Activated naive CD4-positive, alpha-beta T cell treated with anti-CD3 and anti-CD28 coated beads, Interleukin-2, amount 50 U/mL, for 72 hours (primary cell): ENCODE data around the gene PNMA8B. TPM values are rescaled to one million over a fixed set of nuclear protein-coding genes. Genes with fewer than 3 reads are reported as not detected.

Experiments used
- ATAC-seq, 2 donors: fragments of 150-1000 bp; cut with Tn5 transposase; 2 replicates each; pipeline ENCODE4 v1.10.0; 2021; ENCODE audit warnings: mild to moderate bottlenecking in 2 of 2, moderate library complexity in 2 of 2
- DNase-seq, 2 donors: peaks; one replicate each; pipeline ENCODE4 v3.0.0; 2021 to 2022; ENCODE audit warnings: low spot score in 2 of 2
- H3K27ac Mint-ChIP-seq, 2 donors: one replicate each; pipeline ENCODE4 v1.8.0; 2022; ENCODE audit warnings: mild to moderate bottlenecking in 2 of 2, mixed read lengths in 2 of 2
- H3K36me3 Mint-ChIP-seq, 2 donors: one replicate each; pipeline ENCODE4 v1.8.0; 2022; ENCODE audit warnings: mixed read lengths in 2 of 2
- H3K9me3 Mint-ChIP-seq, 2 donors: one replicate each; pipeline ENCODE4 v1.8.0; 2022; ENCODE audit warnings: mixed read lengths in 2 of 2
- total RNA-seq, 2 donors: library from RNA; stranded (reverse); gene quantifications; one replicate each; pipeline ENCODE4 v1.2.3, GENCODE V29; 2022

Gene PNMA8B
- total RNA-seq, 2 donors from 2014 or later: 0.06 to 0.43 TPM

DNA sequence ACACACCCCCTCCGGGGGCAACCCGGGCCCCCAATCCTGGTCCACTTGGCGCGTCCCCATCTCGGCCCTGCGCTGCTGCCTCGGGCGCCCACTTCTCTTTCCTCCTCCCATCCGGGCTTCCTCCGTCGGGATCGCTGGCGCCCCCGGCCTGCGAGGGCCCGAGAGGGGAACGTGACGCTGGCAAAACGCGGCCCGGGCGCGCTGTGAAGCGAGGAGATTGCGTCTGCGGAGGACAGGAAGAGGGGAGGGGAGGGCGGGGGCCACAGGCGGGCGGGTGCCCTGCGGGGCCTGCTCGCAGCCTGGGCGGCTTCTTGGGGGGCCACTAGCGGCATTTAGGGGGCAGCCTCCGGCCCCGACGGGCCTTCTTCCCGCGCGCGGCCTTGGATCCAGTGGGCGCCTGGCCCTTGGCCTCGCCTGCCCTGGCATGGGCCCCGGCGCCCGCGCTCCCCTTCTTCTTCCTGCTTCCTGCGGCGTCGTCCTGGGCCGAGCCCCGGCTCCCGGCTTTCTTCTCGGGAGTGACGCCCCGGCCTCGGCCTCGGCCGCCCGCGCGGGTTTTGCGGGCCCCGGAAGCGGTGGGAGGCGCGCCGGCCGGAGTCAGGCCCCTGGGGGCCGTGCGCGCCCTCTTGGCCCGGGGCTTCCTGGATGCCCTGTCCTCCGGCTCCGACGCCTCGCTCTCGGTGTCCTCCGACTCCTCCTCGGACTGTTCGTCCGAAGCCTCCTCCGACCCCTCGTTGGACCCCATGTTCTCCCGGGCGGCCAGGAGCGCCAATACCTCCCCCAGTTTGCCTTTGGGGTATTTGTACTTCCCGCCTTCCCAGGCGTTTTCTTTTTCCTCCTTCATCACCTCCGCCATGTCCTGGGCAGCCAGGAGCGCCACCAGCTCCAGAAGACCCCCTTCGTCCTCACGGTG lies 2.2 kb downstream of the PNMA8B start:
- DNase-seq: no peak
- Mint-ChIP-seq H3K36me3 (peaks cover 6 to 7% of the 10 kb centered on the region in 2 donors), H3K9me3 (no peaks in the 10 kb centered on the region), H3K27ac (peak overlapping the region; percentile 63 to 74)
- peak; percentile 24 to 43 for ATAC-seq

DNA sequence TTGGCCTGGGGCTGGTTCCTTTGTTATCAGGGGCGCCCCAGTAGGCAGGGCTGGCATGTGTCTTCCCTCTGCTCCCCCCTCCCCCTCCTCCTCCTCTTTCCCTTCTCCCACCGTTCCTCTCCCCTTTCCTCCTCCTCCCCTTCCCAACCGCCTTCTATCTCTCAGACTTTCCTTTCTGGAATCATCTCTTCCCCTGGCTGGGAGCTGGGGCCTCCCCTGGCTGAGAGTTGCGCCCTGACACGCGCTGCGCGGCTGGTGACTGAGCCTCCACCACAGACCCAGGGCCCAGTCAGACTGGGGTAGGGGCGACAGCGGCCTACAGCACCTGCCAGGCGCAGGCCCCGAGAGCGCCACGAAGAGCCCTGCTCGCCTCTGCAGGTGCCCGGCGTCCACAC lies 2.8 kb downstream of the PNMA8B start:
- ATAC-seq: peak in 1 of 2 donors; percentile 81
- no peak for DNase-seq
- H3K9me3 Mint-ChIP-seq: no peaks in the 10 kb centered on the region
- peaks cover 6 to 7% of the 10 kb centered on the region in 2 donors for H3K36me3 Mint-ChIP-seq
- no peak overlapping the region for H3K27ac Mint-ChIP-seq

DNA sequence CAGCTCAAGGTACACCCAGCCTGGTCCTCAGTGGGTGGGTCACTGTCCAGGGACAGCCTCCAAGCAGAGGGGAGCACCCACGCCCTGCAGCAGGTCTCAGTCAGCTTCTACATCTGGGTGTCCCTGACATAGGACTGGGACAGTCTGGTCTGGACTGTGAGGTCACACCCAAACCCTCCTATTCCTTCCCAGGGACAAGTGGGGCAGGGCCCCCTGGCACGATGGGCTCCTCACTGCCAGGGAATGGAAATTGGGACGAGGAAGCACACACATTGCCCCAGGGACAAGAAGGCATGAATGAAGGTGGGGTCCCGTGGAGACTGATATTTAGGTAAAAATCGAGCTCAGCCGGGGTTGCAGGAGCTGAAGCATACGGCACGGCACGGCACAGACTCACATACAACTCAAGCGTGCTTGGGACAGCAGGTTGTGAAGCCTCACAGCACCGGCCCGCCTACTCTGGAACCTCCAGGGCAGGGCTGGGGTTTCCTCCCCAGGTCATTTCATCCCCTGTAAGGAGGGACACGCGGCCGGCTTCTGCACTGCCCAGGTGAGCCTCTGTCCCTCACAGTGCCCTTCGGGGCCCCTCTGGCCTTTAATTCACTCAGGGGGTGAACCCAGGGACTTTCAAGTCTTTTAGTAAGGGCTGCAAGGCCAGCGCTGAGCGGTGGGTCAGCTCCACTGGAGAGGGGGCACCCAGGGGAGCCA lies 3.5 kb downstream of the PNMA8B start:
- DNase-seq (no peak), ATAC-seq (peak in 1 of 2 donors; percentile 1)
- Mint-ChIP-seq H3K36me3 (peaks cover 6 to 7% of the 10 kb centered on the region in 2 donors), H3K9me3 (no peaks in the 10 kb centered on the region), H3K27ac (no peak overlapping the region)

DNA sequence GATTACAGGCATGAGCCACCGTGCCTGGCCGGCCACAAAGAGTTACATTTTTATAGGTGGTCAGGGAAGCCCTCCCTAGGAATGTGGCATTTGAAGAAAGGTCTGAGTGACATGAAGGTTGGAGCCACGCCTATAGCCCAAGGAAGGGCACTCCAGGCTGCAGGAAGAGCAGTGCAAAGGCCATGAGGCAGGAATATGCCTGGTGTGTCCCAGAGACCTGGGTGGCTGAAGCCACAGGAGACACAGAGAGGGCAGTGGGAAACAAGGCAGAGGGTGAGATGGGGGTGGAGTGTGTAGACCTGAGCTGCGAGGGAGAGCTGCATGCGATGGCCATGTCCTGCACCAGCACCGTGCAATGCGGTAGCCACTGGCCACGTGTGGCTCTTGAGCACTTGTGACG lies 4.9 kb downstream of the PNMA8B start:
- no peaks in the 10 kb centered on the region for H3K9me3 Mint-ChIP-seq
- DNase-seq (no peak), ATAC-seq (no peak)
- no peak overlapping the region for H3K27ac Mint-ChIP-seq
- peaks cover 6 to 7% of the 10 kb centered on the region in 2 donors for H3K36me3 Mint-ChIP-seq

DNA sequence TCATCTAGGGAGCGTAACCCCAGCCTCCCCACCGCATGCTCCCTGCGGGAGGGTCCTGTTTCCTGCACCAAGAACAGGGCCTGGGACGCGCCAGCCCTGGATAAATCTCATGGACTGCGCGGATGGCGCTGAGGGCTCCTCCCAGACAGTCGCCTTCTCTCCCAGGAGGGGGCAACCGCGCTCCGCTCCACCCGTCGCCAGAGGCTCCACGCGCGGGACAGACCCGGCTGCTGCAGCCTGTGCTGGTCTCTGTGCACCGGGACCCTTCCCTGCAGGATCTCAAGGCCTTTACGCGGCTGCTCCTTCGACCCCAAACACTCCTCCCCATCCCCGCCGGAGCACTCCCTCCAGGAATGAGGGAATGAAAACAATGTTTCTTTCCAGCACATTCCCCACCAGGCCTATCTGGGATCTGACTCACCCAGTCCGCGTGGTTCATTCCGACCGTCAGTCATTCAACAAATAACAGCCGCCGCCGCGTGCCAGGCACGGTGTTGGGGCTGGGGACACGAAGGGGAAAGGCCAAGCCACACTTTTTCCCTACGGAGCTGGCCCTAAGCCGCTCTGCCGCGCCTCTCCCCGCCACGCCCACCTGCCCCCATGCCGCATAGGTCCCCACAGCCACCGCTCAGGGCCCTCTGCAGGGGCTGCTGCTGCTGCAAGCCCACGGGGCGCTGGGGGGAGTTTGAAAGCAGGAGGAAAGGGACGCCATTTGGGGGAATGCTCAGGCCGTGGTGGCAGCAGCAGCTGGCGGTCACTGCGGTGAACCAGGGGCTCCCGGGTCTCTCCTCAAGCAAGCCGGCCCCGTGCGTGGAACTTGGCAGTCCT lies 6.0 kb downstream of the PNMA8B start:
- DNase-seq: no peak
- H3K36me3 Mint-ChIP-seq: peaks cover 5 to 6% of the 10 kb centered on the region in 2 donors
- ATAC-seq: no peak
- H3K9me3 Mint-ChIP-seq: no peaks in the 10 kb centered on the region
- H3K27ac Mint-ChIP-seq: no peak overlapping the region

DNA sequence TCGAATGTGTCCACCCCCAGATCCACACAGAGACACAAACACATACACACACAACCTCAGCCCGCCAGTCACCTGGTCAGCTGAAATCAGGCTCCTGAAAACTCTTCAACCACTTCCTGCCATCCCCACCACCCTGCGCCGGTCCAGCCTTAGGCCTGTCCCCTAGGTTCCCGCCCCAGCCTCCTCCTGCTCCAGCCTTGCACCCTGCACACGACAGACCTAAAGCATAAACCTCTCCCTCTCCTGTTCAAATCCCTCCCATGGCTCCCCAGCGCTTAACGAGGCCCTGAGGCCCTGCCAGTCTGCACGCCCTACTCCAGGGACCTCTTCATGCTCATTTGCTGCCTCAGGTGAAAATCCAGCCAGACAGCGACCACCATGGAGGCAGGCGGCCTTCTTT lies 7.1 kb downstream of the PNMA8B start:
- H3K27ac Mint-ChIP-seq: no peak overlapping the region
- peak in 1 of 2 donors; percentile 28 for ATAC-seq
- H3K36me3 Mint-ChIP-seq: peaks cover 0 to 6% of the 10 kb centered on the region in 2 donors
- no peak for DNase-seq
- H3K9me3 Mint-ChIP-seq: no peaks in the 10 kb centered on the region

DNA sequence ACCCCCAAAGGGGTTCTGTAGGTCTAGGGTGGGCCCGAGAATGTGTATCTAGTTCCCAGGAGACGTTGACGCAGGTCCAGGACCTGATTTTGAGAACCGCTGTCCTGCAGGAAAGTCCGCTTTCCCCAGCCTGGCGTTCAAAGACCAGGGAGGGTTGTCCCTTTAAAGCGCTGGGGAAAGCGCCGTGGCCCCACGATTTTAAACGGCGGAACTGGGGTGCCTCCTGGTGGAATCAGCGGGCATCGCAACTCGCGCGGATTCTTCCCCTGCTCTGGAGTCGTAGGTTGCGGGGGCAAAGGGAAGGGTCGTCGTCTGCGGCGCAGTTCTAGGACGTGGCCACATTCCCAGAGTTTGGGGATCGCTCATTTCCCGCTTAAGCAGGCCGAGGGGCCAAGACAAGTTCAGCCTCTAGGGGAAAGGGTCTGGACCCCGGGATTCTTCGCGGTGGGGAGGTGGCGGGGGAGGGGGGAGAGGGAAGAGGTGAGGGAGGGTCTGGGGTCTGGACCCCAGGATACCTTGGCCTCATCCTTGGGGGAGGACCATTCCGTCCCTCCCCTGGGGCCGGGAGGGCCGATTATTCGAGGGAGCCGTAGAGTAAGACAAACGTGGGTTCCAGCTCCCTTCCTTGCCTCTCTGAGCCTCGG lies 7.7 kb downstream of the PNMA8B start:
- ATAC-seq: peak; percentile 73 to 77
- H3K27ac Mint-ChIP-seq: no peak overlapping the region
- DNase-seq: peak; percentile 64 to 89
- H3K9me3 Mint-ChIP-seq: no peaks in the 10 kb centered on the region
- peaks cover 0 to 6% of the 10 kb centered on the region in 2 donors for H3K36me3 Mint-ChIP-seq

DNA sequence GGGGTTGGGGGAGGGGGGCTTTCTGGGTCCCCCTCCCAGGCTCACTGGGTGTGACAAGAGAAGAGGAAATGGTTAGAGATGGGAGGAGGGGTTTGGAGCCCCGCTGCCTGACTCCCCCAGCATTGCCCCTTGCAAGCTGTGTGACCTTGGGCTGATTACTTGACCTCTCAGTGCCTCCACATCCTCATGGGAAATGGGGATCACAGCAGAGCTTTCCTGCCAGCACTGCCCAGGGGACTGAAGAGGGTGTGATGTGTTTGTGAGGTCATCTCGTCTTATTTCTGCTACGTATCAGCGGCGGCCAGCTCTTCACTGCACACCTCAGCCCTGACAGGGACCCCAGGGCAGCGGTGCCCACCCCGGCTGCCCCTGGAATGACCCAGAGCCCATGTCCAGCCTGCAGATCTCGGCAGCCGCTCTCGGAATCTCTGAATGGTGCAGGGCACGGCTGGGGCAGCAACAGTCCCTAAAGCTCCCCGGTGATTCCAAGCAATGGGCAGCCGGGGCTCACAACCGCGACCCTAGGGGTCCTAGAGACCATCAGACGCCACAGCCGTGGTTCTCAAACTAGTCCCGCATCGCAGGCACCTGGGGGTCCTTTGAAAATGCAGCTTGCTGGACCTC lies 8.4 kb downstream of the PNMA8B start:
- Mint-ChIP-seq H3K36me3 (peaks cover 0 to 6% of the 10 kb centered on the region in 2 donors), H3K9me3 (no peaks in the 10 kb centered on the region), H3K27ac (no peak overlapping the region)
- ATAC-seq (peak in 1 of 2 donors; percentile 4), DNase-seq (no peak)

DNA sequence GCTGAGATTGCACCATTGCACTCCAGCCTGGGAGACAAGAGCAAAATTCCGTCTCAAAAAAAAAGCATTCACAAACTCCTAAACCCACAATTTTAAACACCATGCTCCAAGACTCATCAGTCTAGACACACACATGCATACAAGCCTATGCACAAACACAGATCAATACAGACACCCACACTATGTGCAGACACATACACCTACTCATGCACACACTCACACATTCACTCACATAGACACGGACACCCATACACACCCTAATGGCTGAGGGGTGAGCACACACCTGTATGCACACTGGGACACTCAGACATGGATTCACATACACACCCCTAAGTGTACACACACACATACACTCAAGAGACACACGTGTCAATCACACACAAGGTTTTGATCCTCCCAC lies 9.3 kb downstream of the PNMA8B start:
- DNase-seq (no peak), ATAC-seq (no peak)
- no peaks in the 10 kb centered on the region for H3K9me3 Mint-ChIP-seq
- H3K36me3 Mint-ChIP-seq: peaks cover 0 to 6% of the 10 kb centered on the region in 2 donors
- H3K27ac Mint-ChIP-seq: no peak overlapping the region

DNA sequence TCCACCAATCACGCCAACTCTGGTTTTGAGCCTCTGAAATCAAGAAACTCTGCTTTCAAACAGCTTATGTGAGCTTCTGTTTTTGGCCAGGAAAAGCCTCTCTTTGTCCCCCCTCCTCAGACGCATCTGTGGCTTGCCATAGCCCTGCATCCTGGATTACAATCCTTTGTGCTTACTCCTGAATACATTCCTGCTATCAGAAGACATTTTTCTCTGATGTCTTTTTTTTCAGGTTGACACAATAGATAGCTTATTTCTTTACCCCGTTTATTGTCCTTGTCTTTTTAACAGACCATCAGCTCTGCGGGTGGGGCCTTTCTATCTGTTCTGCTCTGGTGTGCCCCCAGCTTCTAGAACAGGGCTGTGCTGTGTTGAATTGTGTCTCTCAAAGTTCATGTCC lies 11.0 kb downstream of the PNMA8B start:
- ATAC-seq: no peak
- no peak for DNase-seq
- H3K27ac Mint-ChIP-seq: no peak overlapping the region

DNA sequence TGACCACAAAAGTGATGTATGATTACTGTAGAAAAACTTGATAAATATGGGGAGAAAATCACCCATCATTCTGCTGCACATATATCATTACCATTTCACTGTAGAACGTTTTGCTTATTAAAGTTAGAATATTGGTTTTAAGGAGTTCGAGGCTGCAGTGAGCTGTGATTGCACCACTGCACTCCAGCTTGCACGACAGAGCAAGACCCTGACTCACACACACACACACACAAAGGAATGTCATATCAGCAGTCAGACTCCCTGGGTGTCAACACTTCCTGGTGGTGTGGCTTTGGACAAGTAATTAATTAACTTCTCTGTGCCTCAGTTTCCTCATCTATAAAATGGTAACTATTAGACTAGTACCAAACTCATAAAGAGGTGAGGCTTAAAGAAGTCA lies 13.0 kb downstream of the PNMA8B start:
- Mint-ChIP-seq H3K36me3 (no peaks in the 10 kb centered on the region), H3K27ac (no peak overlapping the region), H3K9me3 (no peaks in the 10 kb centered on the region)
- ATAC-seq: no peak
- DNase-seq: no peak

More for the DNA sequence above, 11.0 kb downstream of the PNMA8B start:
- no peaks in the 10 kb centered on the region for H3K9me3 Mint-ChIP-seq
- peaks cover 0 to 3% of the 10 kb centered on the region in 2 donors for H3K36me3 Mint-ChIP-seq

DNA sequence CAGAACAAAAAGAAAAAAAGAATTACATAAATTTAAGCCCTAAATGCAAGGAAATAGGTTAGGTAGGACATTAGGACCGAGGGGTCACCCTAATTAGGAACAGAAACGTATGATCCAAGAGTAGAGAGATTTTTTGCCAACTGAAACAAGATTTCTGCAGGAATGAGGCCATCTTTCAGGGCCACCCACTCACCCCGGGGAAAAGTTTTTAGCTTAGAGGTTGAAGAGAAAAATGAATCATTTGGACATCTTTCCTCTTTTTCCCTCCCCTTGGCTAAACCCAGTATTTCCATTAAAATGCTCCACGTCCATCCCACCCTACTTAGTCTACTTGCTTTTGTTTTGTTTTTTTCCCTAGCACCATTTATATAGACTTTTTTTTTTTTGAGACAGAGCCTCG lies 13.7 kb downstream of the PNMA8B start:
- H3K9me3 Mint-ChIP-seq: no peaks in the 10 kb centered on the region
- H3K27ac Mint-ChIP-seq: no peak overlapping the region
- no peak for DNase-seq
- ATAC-seq: no peak
- H3K36me3 Mint-ChIP-seq: no peaks in the 10 kb centered on the region

DNA sequence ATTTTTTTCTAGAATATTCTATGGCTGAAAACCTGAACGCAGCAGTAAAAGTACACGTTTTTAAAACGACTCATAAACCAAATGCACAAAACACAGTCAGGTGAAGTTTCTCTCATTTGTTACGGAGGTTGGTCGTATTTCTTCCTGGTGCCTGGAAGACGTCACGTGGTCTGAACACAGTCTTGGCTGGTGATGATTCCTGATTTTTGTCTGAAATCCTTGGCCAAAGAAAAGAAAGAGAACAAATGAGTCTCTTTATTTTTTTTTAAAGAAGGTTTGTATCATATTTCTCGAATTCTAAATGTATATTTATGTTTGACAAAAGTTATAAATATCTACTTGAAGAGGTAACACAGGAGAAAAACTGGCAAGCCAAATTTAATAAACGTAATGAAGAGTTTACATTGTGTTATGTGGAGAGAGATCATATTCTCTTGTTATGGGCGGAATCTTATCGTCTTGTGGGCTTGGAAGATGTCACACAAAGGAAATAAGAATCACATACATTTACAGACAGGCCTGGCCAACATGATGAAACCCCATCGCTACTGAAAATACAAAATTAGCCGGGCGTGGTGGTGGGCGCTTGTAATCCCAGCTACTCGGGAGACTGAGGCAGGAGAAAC lies 14.3 kb downstream of the PNMA8B start:
- DNase-seq (no peak), ATAC-seq (no peak)
- Mint-ChIP-seq H3K27ac (no peak overlapping the region), H3K9me3 (no peaks in the 10 kb centered on the region), H3K36me3 (no peaks in the 10 kb centered on the region)

DNA sequence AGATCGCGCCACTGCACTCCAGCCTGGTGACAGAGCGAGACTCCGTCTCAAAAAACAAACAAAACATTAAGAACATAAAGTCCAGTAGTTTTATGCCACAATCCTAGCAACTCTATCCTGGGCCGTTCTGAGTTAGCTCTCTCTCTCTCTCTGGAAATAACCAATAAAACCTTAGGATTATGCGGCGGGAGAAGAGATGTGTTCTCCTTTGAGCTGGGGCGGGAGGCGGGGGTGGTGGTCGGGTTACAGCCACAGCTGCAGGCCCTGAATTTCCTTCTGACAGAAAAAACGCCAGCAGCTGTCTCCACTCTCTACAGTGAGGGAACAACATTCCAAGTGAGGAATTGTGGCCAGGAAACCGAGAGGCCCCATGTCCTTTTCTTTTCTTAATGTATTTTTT lies 15.3 kb downstream of the PNMA8B start:
- no peak overlapping the region for H3K27ac Mint-ChIP-seq
- ATAC-seq: no peak
- DNase-seq: no peak
- H3K36me3 Mint-ChIP-seq: no peaks in the 10 kb centered on the region
- no peaks in the 10 kb centered on the region for H3K9me3 Mint-ChIP-seq

DNA sequence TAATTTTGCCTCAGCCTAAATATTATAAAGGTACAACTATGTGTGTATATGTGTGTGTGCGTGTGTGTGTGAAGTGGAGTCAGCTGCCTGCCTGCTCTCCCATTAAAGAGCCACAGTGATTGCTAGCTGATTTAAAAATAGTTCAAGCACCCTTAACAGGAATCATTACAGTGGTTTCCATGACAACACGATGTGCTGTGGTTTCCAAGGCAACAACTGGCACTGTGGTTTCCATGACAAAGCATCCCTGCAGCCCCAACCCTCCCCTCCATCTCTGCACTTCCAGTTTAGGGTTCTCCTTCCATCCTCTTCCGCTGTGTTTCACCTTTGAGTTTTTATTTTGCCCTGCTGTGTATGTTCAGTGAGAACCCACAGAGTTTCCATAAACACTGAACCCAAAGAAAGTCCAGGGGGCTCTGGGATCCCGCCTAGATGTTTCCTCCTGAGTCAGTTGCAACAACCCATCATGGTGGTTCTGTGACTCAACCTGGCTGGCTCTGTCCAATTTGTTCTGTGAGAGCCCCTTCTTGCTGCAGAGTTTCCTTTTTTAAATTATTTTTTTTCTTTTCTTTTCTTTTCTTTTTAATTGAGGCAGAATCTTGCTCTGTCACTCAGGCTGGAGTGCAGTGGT lies 17.2 kb downstream of the PNMA8B start:
- H3K36me3 Mint-ChIP-seq: no peaks in the 10 kb centered on the region
- H3K27ac Mint-ChIP-seq: peak overlapping the region in 1 of 2 donors; percentile 53
- no peaks in the 10 kb centered on the region for H3K9me3 Mint-ChIP-seq
- peak; percentile 29 to 57 for ATAC-seq
- DNase-seq: no peak
